Loucy (cell line): ENCODE measurements around the gene TTC27.

Experiments
- EZH2phosphoT487 ChIP-seq: fragments of 200-600 bp; IDR thresholded peaks from 2 replicates; pipeline ENCODE4 v1.6.1; 2018; ENCODE audit warnings: antibody characterized with exemption, mild to moderate bottlenecking, moderate library complexity, borderline replicate concordance
- TF ChIP-seq, protein P1 (sequence below): fragments of 200-600 bp; sonication (generic); conservative IDR thresholded peaks from 2 replicates; pipeline ENCODE4 v1.5.1; 2014; ENCODE audit warnings: mild to moderate bottlenecking, antibody characterized with exemption, low read length

GRCh38 chr2:32632089-32632488 lies 4.2 kb downstream of the TTC27 start:
- TF ChIP-seq, protein P1, sequence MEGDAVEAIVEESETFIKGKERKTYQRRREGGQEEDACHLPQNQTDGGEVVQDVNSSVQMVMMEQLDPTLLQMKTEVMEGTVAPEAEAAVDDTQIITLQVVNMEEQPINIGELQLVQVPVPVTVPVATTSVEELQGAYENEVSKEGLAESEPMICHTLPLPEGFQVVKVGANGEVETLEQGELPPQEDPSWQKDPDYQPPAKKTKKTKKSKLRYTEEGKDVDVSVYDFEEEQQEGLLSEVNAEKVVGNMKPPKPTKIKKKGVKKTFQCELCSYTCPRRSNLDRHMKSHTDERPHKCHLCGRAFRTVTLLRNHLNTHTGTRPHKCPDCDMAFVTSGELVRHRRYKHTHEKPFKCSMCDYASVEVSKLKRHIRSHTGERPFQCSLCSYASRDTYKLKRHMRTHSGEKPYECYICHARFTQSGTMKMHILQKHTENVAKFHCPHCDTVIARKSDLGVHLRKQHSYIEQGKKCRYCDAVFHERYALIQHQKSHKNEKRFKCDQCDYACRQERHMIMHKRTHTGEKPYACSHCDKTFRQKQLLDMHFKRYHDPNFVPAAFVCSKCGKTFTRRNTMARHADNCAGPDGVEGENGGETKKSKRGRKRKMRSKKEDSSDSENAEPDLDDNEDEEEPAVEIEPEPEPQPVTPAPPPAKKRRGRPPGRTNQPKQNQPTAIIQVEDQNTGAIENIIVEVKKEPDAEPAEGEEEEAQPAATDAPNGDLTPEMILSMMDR, result no peak
- no peak for TF ChIP-seq EZH2phosphoT487
